Right cardiac atrium (tissue), 5 donors: Measurements from ENCODE around the gene EXOC6. TPM values are rescaled to one million over a fixed set of nuclear protein-coding genes. Genes with fewer than 3 reads are reported as not detected.

ENCODE experiments used
- ATAC-seq, 2 donors: fragments of 200-7000 bp; cut with Tn5 transposase; one replicate each; pipeline versions ENCODE4 v1.8.0 to v1.9.1; 2020; ENCODE audit warnings: moderate library complexity in 2 of 2, mild to moderate bottlenecking in 1 of 2
- DNase-seq, 3 donors: peaks; one replicate each; pipeline ENCODE4 v3.0.0-alpha.2; 2020
- H3K27ac ChIP-seq: one replicate; pipeline ENCODE4 v1.5.1; 2013; ENCODE audit warnings: mild to moderate bottlenecking, low read length, control low read depth, moderate library complexity
- H3K27me3 ChIP-seq: one replicate; pipeline ENCODE4 v1.6.1; 2013; ENCODE audit not compliant: control insufficient read depth, insufficient read depth
- H3K4me1 ChIP-seq: one replicate; pipeline ENCODE4 v1.6.1; 2013; ENCODE audit warnings: low read length; ENCODE audit not compliant: control insufficient read depth, insufficient read depth
- H3K4me3 ChIP-seq: one replicate; pipeline ENCODE4 v1.5.1; 2013; ENCODE audit warnings: low read length, control low read depth
- H3K9me3 ChIP-seq: one replicate; pipeline ENCODE4 v1.6.1; 2013; ENCODE audit warnings: low read length; ENCODE audit not compliant: control insufficient read depth
- WGBS: extraction: QIAGEN DNeasy Blood & Tissue Kit; methylation state at CpG from one replicate; pipeline ENCODE4 v1.1.7; 2013; 5-methylcytosine and 5-hydroxymethylcytosine counted together
- intact Hi-C, 4 donors: fragments of 100-400 bp; cut with DNase I; formaldehyde crosslinking; loops; one replicate each; pipeline versions ENCODE4 v1.11.0 to v1.14.0; 2022 to 2023
- polyA plus RNA-seq: library from polyadenylated mRNA; stranded (reverse); fragments of 200-250 nt; gene quantifications from one replicate; pipeline ENCODE4 v1.2.3, GENCODE V29; 2013
- total RNA-seq, 4 donors: library from RNA; stranded (reverse); fragmentation: NEBNext Ultra II Directional; extraction: Animal tissue kit (Norgen Biotek cat#: 25700); gene quantifications; one replicate each; pipeline ENCODE4 v1.2.1, GENCODE V29; 2021
- donor health status: healthy with polysubstance abuse.
- donor health status: DM: no; HTN: yes; CAD: no.
- donor health status: DM: no; HTN: no; CAD: no.
- donor health status: DM: no; HTN: yes; CAD: no; lungs with severe emphysema.
- donor health status: DM: yes; HTN: yes; CAD: no.

EXOC6 gene
- total and polyA plus RNA-seq, 5 donors = 5.7 to 9.5 (median 8.8) TPM

GRCh38 chr10:93068411-93069244, 220.3 kb downstream of the EXOC6 start:
- Histone ChIP-seq H3K27ac (no peak overlapping the region), H3K4me1 (peaks cover 5% of the 10 kb centered on the region), H3K9me3 (no peaks in the 10 kb centered on the region), H3K4me3 (no peak overlapping the region), H3K27me3 (no peaks in the 10 kb centered on the region)
- intact Hi-C loops = no loop called here
- 3% methylated on average over 73 of the region's 73 CpGs for WGBS
- ATAC-seq = no peak
- DNase-seq = peak in 1 of 3 donors; percentile 51

GRCh38 chr10:93069245-93069561, 220.9 kb downstream of the EXOC6 start:
- intact Hi-C loops = no loop called here
- WGBS = 28% methylated on average over 10 of the region's 10 CpGs

GRCh38 chr10:93070378-93071176, 222.3 kb downstream of the EXOC6 start:
- no peaks in the 10 kb centered on the region for H3K9me3 ChIP-seq
- no peaks in the 10 kb centered on the region for H3K27me3 ChIP-seq
- no peak overlapping the region for H3K4me3 ChIP-seq
- H3K4me1 ChIP-seq = peaks cover 5% of the 10 kb centered on the region
- ATAC-seq = no peak
- intact Hi-C loops = no loop called here
- no peak for DNase-seq
- 75% methylated on average over 5 of the region's 5 CpGs for WGBS
- no peak overlapping the region for H3K27ac ChIP-seq

More at GRCh38 chr10:93069245-93069561, 220.9 kb downstream of the EXOC6 start:
- Histone ChIP-seq H3K9me3 (no peaks in the 10 kb centered on the region), H3K27ac (no peak overlapping the region), H3K4me3 (no peak overlapping the region), H3K27me3 (no peaks in the 10 kb centered on the region), H3K4me1 (peaks cover 5% of the 10 kb centered on the region)
- ATAC-seq (no peak), DNase-seq (no peak)

GRCh38 chr10:93071177-93071472, 222.8 kb downstream of the EXOC6 start:
- intact Hi-C loops = no loop called here
- ATAC-seq = no peak
- no peak overlapping the region for H3K4me3 ChIP-seq
- DNase-seq = no peak
- no peaks in the 10 kb centered on the region for H3K9me3 ChIP-seq
- H3K27ac ChIP-seq = no peak overlapping the region
- 69% methylated on average over 7 of the region's 7 CpGs for WGBS
- peaks cover 5% of the 10 kb centered on the region for H3K4me1 ChIP-seq
- no peaks in the 10 kb centered on the region for H3K27me3 ChIP-seq

GRCh38 chr10:93071674-93072224, 223.4 kb downstream of the EXOC6 start:
- ATAC-seq (peak in 1 of 2 donors; percentile 10), DNase-seq (peak in 2 of 3 donors; percentile 49 to 51)
- Histone ChIP-seq H3K27me3 (no peaks in the 10 kb centered on the region), H3K4me1 (peaks cover 5% of the 10 kb centered on the region), H3K27ac (no peak overlapping the region), H3K4me3 (peak overlapping the region; percentile 55), H3K9me3 (no peaks in the 10 kb centered on the region)
- intact Hi-C loops = no loop called here
- WGBS = 2% methylated on average over 37 of the region's 37 CpGs

- ATAC-seq (no peak), DNase-seq (no peak)
- H3K4me1 ChIP-seq = peaks cover 5% of the 10 kb centered on the region
- intact Hi-C loops = no loop called here
- peak overlapping the region; percentile 55 for H3K4me3 ChIP-seq
- no peak overlapping the region for H3K27ac ChIP-seq
- H3K9me3 ChIP-seq = no peaks in the 10 kb centered on the region
- 1% methylated on average over 27 of the region's 27 CpGs for WGBS
- H3K27me3 ChIP-seq = no peaks in the 10 kb centered on the region
Observed at GRCh38 chr10:93072225-93072712, 223.9 kb downstream of the EXOC6 start.

GRCh38 chr10:93072713-93073538, 224.6 kb downstream of the EXOC6 start:
- peak overlapping the region; percentile 55 for H3K4me3 ChIP-seq
- peak in 1 of 2 donors; percentile 18 for ATAC-seq
- intact Hi-C loops = no loop called here
- DNase-seq = peak in 1 of 3 donors; percentile 32
- peaks cover 5% of the 10 kb centered on the region for H3K4me1 ChIP-seq
- no peaks in the 10 kb centered on the region for H3K9me3 ChIP-seq
- WGBS = 4% methylated on average over 34 of the region's 34 CpGs
- H3K27ac ChIP-seq = no peak overlapping the region
- H3K27me3 ChIP-seq = no peaks in the 10 kb centered on the region

GRCh38 chr10:93073539-93074146, 225.3 kb downstream of the EXOC6 start, which contains the start of gene CYP26A1:
Gene CYP26A1 (plus strand): TSS chr10:93073893. CDS start chr10:93073935, 42 bp downstream.
- Histone ChIP-seq H3K27me3 (no peaks in the 10 kb centered on the region), H3K27ac (no peak within 1 kb of the TSS), H3K4me1 (peaks cover 5% of the 10 kb centered on the region), H3K4me3 (peak within 1 kb of the TSS; percentile 47), H3K9me3 (no peaks in the 10 kb centered on the region)
- ATAC-seq = no peak
- WGBS = under 1% methylated on average over 52 of the region's 52 CpGs
- peak in 1 of 3 donors; percentile 29 for DNase-seq
- intact Hi-C loops = no loop called here

- peak in 1 of 3 donors; percentile 38 for DNase-seq
- Histone ChIP-seq H3K9me3 (no peaks in the 10 kb centered on the region), H3K27ac (no peak overlapping the region), H3K4me1 (peaks cover 5% of the 10 kb centered on the region), H3K27me3 (no peaks in the 10 kb centered on the region), H3K4me3 (peak overlapping the region; percentile 47)
- intact Hi-C loops = no loop called here
- ATAC-seq = no peak
- WGBS = 1% methylated on average over 40 of the region's 40 CpGs
Observed at GRCh38 chr10:93074147-93074596, 225.9 kb downstream of the EXOC6 start.
